GM21390 (cell line): ENCODE results near the gene AHNAK.
"Not testable (repeated sequence)": the region's sequence is repeated elsewhere in the genome, so short reads cannot be mapped to it uniquely, and the experiment has no call there.

Experiments
- ATAC-seq: cut with Tn5 transposase; IDR thresholded peaks from one replicate; pipeline ENCODE4 v1.9.1; 2021; ENCODE audit not compliant: unreplicated experiment

The AHNAK gene

DNA sequence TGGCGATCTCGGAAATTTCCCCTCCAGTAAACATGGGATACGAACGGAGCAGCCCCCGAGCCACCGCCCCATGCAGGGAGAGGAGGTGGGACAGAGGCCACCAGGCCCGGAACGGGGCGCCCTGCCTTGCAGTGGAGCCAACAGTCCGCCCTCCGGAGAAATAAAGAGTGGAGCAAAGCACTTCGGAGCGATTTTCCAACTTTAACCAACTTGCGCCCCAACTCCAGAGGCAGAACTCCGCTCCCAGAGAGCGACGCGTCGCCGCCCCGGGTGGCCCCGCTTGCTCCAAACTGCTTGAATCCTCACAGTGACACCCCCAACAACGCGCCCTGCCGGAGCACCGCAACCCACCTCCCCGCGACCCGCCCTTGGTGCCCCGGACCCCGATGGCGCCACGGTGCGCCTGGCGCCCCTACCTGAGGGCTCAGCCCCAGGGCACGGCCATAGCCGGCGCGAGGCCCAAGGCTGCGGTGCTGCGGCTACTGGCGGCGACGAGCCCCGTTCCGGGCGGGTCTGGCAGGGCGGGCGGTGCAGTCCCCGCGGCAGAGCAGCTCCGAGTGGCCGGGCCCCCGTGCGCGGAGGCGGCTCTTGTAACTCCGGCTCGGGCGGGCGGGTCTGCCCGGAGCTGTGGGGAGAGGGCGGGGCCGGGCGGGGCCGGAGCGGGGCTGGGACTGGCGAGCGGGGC, at the start of gene AHNAK:
AHNAK (minus strand) TSS at position 563 of the 685 bp plus-strand sequence. CDS start 10,708 bp downstream, outside the sequence.
- no peak for ATAC-seq

DNA sequence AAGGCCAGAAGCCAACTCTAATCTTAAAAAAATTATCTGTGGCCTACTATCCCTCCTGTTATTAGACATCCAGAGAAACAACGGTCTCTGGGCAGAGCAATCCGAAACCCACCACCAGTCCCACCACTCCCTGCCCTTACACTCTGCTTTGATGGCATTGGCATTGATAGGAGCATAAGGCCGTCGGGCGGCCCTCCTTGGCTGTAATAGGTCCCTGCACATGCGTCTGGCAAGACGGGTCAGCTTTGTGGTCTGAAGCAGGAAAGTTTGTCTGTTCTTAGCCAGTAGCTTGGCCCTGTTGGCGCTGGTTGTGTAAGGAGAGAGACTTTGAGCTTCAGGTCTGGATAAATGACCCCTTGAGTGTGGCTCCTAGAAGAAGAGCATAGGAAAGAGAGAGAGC, 48.5 kb upstream of the AHNAK start:
- ATAC-seq = no peak

GRCh38 chr11:62593434-62594044, 46.9 kb upstream of the AHNAK start:
- ATAC-seq = no peak

DNA sequence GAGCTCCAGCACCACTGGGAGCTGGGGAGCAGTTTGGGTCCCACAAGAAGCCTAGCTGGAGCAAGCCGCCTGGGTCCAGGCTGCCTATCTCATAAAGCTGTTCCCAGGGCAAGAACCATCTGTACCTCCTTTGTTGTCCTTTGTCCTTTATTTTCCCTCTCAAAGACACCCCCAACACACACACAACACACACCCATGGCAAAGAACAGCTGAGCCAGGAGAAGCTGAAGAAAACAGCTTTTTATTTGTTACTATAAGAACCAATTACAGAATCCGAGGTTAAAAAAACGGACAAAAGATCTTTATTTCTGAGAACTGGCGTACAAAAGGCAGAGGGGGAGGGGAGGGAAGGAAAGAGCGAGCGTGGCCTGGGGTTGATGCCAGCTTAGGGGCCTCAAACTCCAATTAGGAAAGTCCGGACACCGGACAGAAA, 46.4 kb upstream of the AHNAK start:
- ATAC-seq = no peak

DNA sequence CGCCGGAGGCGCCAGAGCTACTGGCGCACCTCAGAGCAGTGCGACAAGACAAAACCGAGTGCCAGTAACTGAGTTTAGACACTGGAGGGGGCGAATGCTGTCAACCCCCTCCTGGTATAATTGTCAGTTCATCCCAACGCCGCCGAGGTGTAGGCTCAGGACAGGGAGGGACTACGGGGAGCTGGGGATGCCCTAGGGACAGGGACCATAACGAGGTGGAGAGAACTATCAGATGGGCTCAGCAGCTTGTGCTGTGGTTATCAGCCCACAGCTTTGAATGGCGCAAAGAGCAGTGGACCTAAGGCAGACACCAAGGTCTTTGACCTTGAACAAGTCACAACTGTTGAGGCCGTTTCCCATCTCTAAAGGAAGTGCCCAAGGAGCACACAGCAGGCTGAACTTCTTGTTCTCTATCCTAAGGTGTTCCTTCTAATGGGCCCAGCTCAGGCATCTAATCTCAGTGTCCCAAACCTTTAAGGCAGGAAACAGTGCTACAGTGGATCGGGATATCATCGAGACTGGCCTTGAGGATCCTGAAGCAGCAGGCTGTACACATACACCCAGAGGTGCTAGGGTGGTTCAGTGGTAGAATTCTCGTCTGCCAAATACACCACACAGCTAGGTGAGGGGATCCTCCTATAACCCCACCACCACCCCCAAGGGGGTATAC, 45.7 kb upstream of the AHNAK start:
- ATAC-seq = no peak

- peak; percentile 86 for ATAC-seq
Observed at GRCh38 chr11:62591448-62592145, 45.0 kb upstream of the AHNAK start, which contains the start of gene TUT1. Gene TUT1 (minus strand): TSS chr11:62591523. CDS start chr11:62591485, 38 bp downstream.

- no peak for ATAC-seq
Observed at GRCh38 chr11:62588966-62589637, 42.5 kb upstream of the AHNAK start.

- not testable (repeated sequence) for ATAC-seq
Observed at GRCh38 chr11:62585356-62585755, 38.8 kb upstream of the AHNAK start.

DNA sequence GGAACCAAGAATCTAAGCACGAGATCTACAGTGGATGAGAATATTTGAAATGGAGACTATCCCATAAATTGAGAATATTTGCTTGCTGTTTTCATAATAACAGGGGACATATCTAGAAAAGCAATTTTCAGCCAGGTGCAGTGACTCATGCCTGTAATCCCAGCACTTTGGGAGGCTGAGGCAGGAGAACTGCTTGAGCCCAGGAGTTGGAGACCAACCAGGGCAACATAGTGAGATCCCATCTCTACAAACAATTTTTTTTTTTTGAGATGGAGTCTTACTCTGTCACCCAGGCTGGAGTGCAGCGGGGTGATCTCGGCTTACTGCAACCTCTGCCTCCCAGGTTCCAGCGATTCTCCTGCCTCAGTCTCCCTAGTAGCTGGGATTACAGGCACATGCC, 35.1 kb upstream of the AHNAK start:
- not testable (repeated sequence) for ATAC-seq

GRCh38 chr11:62580959-62581715, 34.5 kb upstream of the AHNAK start:
- ATAC-seq = no peak

GRCh38 chr11:62579252-62579651, 32.6 kb upstream of the AHNAK start:
- no peak for ATAC-seq

- ATAC-seq = no peak
Observed at GRCh38 chr11:62578541-62578940, 31.9 kb upstream of the AHNAK start.

- ATAC-seq = no peak
Observed at GRCh38 chr11:62577046-62577714, 30.6 kb upstream of the AHNAK start.

- ATAC-seq = no peak
Observed at GRCh38 chr11:62575837-62576236, 29.2 kb upstream of the AHNAK start.

GRCh38 chr11:62575156-62575555, 28.6 kb upstream of the AHNAK start:
- ATAC-seq = no peak

DNA sequence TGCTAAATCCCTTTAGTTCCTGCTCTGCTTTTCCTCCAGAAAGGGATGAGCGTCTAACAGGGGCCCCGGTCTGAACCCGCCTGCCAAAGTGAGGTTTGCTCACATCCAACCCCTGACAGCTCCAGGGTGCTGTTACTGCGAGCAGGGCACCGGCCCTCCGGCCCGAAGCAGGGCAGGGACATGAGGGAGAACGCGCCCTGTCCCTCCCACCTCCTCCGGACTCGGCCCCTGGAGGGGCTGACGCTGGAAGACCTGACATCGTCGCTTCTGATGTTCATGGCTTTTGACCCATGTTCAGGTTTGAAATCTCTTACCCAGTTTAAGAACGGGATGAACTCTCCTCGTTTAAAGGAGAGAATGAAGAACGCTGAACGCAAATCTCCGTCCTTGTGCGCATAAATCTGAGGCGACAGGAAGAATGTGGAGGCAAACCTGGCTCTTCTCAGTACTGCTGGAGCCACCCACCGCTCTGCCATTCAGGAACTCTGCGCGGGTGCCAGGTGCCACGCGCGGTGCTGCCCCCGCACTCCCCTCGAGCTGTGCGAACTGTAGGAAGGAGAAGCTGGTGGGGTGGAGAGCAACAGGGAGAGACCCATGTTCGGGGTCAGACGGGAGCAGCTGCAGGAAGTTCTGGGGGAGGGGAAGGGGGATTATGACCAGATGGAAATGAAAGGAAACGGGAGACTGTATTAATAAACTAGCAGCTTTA, 27.9 kb upstream of the AHNAK start:
- peak; percentile 20 for ATAC-seq

- peak; percentile 71 for ATAC-seq
Observed at GRCh38 chr11:62573592-62574362, 27.2 kb upstream of the AHNAK start, which contains the start of gene EEF1G. Gene EEF1G (minus strand): TSS chr11:62573891. CDS start chr11:62573842, 49 bp downstream.

- no peak for ATAC-seq
Observed at GRCh38 chr11:62573006-62573591, 26.5 kb upstream of the AHNAK start.
